K562 (cell line): ENCODE measurements around the gene SEC22C. TPM values are rescaled to one million over a fixed set of nuclear protein-coding genes. Genes with fewer than 3 reads are reported as not detected.

ENCODE experiments used
- BRD9 ChIP-seq: fragments of 450-650 bp; IDR thresholded peaks from 2 replicates; pipeline ENCODE4 v1.6.1; 2018; ENCODE audit warnings: low read depth; ENCODE audit not compliant: partially characterized antibody
- CSDE1 ChIP-seq, 2 experiments: fragments of 450-650 bp; IDR thresholded peaks; 2 replicates each; pipeline ENCODE4 v1.6.1; 2016; ENCODE audit warnings: mild to moderate bottlenecking in 1 of 2
- ELF2 ChIP-seq: fragments of 250-450 bp; sonication (Bioruptor Pico); IDR thresholded peaks from 2 replicates; pipeline ENCODE4 v1.5.0; 2021; ENCODE audit warnings: mild to moderate bottlenecking
- GTF2A2 ChIP-seq: IDR thresholded peaks from 2 replicates; pipeline ENCODE4 v1.6.1; 2016; ENCODE audit warnings: mild to moderate bottlenecking, missing genetic modification characterization, missing compliant biosample characterization
- ILF3 ChIP-seq: fragments of 450-650 bp; IDR thresholded peaks from 2 replicates; pipeline ENCODE4 v1.6.1; 2018; ENCODE audit warnings: antibody characterized with exemption, mild to moderate bottlenecking, moderate library complexity, borderline replicate concordance
- MTA2 ChIP-seq: fragments of 450-650 bp; IDR thresholded peaks from 2 replicates; pipeline ENCODE4 v1.6.1; 2016; ENCODE audit warnings: low read depth
- MYNN ChIP-seq, 2 experiments: sonication (generic); formaldehyde crosslinking in 1 of 2; IDR thresholded peaks; 2 replicates each; pipeline versions ENCODE4 v1.5.0 to v1.6.1; 2016 to 2020; ENCODE audit warnings: antibody characterized with exemption in 1 of 2, missing genetic modification reagents in 1 of 2
- NFYB ChIP-seq: IDR thresholded peaks from 2 replicates; pipeline ENCODE4 v1.6.1; 2011; ENCODE audit warnings: mild to moderate bottlenecking, moderate library complexity; ENCODE audit not compliant: insufficient read length; ENCODE audit errors: extremely low read depth
- NR4A1 ChIP-seq, 2 experiments: fragments of 250-450 bp in 1 of 2; fragments of 450-650 bp in 1 of 2; sonication (Bioruptor Pico) in 1 of 2; IDR thresholded peaks; 2 replicates each; pipeline versions ENCODE4 v1.4.0 to v1.6.1; 2016 to 2020; ENCODE audit warnings: mild to moderate bottlenecking in 2 of 2, missing compliant biosample characterization in 1 of 2, missing genetic modification characterization in 1 of 2, moderate library complexity in 1 of 2
- POU5F1 ChIP-seq: fragments of 150-350 bp; IDR thresholded peaks from 2 replicates; pipeline ENCODE4 v1.6.1; 2014; ENCODE audit warnings: borderline replicate concordance, low read length, low read depth, mild to moderate bottlenecking; ENCODE audit not compliant: partially characterized antibody
- SIN3B ChIP-seq: fragments of 450-650 bp; IDR thresholded peaks from 2 replicates; pipeline ENCODE4 v1.6.1; 2017; ENCODE audit warnings: low read depth, mild to moderate bottlenecking, moderate library complexity
- SNRNP70 ChIP-seq: fragments of 200-400 bp; formaldehyde crosslinking; optimal IDR thresholded peaks from 2 replicates; pipeline ENCODE3; 2017; ENCODE audit warnings: low read depth, low read length
- ZNF239 ChIP-seq: fragments of 250-450 bp; sonication (Bioruptor Pico); IDR thresholded peaks from 2 replicates; pipeline ENCODE4 v1.4.0; 2020; ENCODE audit warnings: mild to moderate bottlenecking
- ZNF24 ChIP-seq: fragments of 450-650 bp; IDR thresholded peaks from 2 replicates; pipeline ENCODE4 v1.6.1; 2016
- ZNF639 ChIP-seq, 2 experiments: fragments of 200-800 bp in 1 of 2; sonication (Bioruptor generic) in 1 of 2; sonication (generic) in 1 of 2; formaldehyde crosslinking in 1 of 2; IDR thresholded peaks in 1 of 2; conservative IDR thresholded peaks in 1 of 2; 2 replicates each; pipeline versions ENCODE4 v1.5.0 to v1.6.1; 2016 to 2020; ENCODE audit warnings: missing compliant biosample characterization in 1 of 2, missing genetic modification characterization in 1 of 2, missing genetic modification reagents in 1 of 2
- polyA plus RNA-seq, 8 experiments: library from polyadenylated mRNA; depleted of rRNA in 4 of 8; stranded (reverse) in 5 of 8; unstranded in 3 of 8; fragments of >200 nt; fragmentation: Nextera tagmentation in 2 of 8; fragmentation: Illumina TruSeq in 1 of 8; extraction: Ambion mirVana in 2 of 8; extraction: Trizol in 1 of 8; gene quantifications; 2 replicates each; pipeline versions ENCODE4 v1.2.1 to v1.2.3, GENCODE V29; 2011 to 2014; ENCODE audit warnings: inconsistent platforms in 1 of 8, missing spikeins in 1 of 8
- total RNA-seq, 7 experiments: library from RNA; depleted of rRNA in 6 of 7; stranded (reverse); fragments of >200 nt in 6 of 7; fragmentation: Illumina TruSeq in 2 of 7; extraction: Trizol in 2 of 7; gene quantifications; 2 replicates each; pipeline versions ENCODE4 v1.2.1 to v1.2.3, GENCODE V29; 2011 to 2021; ENCODE audit warnings: low replicate concordance in 1 of 7
- TF ChIP-seq, protein P1 (sequence below): fragments of 450-650 bp; IDR thresholded peaks from 2 replicates; pipeline ENCODE4 v1.6.1; 2017; ENCODE audit warnings: mild to moderate bottlenecking, moderate library complexity
- TF ChIP-seq, protein P2 (sequence below): fragments of 250-450 bp; sonication (Bioruptor Pico); IDR thresholded peaks from 2 replicates; pipeline ENCODE4 v1.4.0; 2020; ENCODE audit warnings: mild to moderate bottlenecking, moderate library complexity
- TF ChIP-seq, protein P3 (sequence below): fragments of 450-650 bp; formaldehyde crosslinking; IDR thresholded peaks from 2 replicates; pipeline ENCODE4 v1.4.0; 2020; ENCODE audit warnings: mild to moderate bottlenecking, moderate library complexity
- TF ChIP-seq, protein P4 (sequence below): sonication (generic); formaldehyde crosslinking; IDR thresholded peaks from 2 replicates; pipeline ENCODE4 v1.9.0; 2022; ENCODE audit warnings: mild to moderate bottlenecking, missing genetic modification reagents
- TF ChIP-seq, protein P5 (sequence below): fragments of 450-650 bp; formaldehyde crosslinking; IDR thresholded peaks from 2 replicates; pipeline ENCODE4 v1.4.0; 2020; ENCODE audit warnings: mild to moderate bottlenecking, moderate library complexity

The SEC22C gene
- total and polyA plus RNA-seq, 9 of the 15 experiments (the other 6 are each of a cell fraction or from before 2014, with no cell fraction given), result 35.6 to 68.4 (median 50.7) TPM

DNA sequence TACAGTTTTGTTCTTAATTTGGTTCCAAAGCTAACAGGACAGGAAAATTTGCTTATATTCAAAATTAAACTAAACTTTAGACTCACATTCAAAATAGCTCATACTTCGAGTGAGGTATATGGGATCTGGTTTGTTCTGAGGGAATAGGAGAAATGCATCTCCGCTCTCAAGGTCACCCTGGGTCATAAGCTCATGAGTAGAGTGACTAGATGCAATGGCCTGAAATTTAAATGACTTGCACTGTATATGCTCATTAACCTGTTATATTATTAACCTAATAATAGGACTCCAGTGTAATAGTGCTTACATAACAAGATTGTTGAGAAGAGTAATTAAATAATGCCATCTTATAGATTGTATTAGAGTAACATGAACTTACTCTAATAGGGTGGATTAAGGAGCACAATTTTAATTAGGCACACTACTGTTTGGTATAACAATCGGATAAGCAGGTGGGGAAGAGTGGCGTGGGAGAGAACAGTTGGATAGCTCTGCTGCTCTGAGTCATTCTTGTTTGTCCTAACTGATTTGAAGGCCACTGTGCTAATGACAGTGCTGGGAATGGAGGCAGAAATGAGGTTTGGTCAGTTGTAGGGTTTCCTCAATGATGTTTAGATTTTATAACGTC, 23.9 kb upstream of the SEC22C start (continued):
- TF ChIP-seq, protein P1, sequence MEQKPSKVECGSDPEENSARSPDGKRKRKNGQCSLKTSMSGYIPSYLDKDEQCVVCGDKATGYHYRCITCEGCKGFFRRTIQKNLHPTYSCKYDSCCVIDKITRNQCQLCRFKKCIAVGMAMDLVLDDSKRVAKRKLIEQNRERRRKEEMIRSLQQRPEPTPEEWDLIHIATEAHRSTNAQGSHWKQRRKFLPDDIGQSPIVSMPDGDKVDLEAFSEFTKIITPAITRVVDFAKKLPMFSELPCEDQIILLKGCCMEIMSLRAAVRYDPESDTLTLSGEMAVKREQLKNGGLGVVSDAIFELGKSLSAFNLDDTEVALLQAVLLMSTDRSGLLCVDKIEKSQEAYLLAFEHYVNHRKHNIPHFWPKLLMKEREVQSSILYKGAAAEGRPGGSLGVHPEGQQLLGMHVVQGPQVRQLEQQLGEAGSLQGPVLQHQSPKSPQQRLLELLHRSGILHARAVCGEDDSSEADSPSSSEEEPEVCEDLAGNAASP, result no peak; the same call in 1 of the 2 replicates
- TF ChIP-seq GTF2A2 (tag), result no peak
- no peak for TF ChIP-seq NR4A1 (CRISPR knock-in tag; IDR thresholded peaks at IDR 0.05)
- no peak for TF ChIP-seq NR4A1 (tag; IDR thresholded peaks at IDR 0.05)
- TF ChIP-seq NFYB, result no peak
- peak; percentile 67 for TF ChIP-seq MTA2
- no peak for TF ChIP-seq CSDE1 (IDR thresholded peaks at IDR 0.05)
- no peak for TF ChIP-seq ZNF239 (CRISPR knock-in tag)
- TF ChIP-seq, protein P2, sequence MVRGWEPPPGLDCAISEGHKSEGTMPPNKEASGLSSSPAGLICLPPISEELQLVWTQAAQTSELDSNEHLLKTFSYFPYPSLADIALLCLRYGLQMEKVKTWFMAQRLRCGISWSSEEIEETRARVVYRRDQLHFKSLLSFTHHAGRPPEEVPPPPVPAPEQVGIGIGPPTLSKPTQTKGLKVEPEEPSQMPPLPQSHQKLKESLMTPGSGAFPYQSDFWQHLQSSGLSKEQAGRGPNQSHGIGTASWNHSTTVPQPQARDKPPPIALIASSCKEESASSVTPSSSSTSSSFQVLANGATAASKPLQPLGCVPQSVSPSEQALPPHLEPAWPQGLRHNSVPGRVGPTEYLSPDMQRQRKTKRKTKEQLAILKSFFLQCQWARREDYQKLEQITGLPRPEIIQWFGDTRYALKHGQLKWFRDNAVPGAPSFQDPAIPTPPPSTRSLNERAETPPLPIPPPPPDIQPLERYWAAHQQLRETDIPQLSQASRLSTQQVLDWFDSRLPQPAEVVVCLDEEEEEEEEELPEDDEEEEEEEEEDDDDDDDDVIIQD, result no peak
- no peak for TF ChIP-seq ZNF639 (CRISPR knock-in tag; conservative IDR thresholded peaks at IDR 0.05 in 1 of 2, IDR thresholded peaks at IDR 0.05 in 1 of 2)
- TF ChIP-seq ZNF24, result no peak
- TF ChIP-seq MYNN (IDR thresholded peaks at IDR 0.05), result no peak
- TF ChIP-seq MYNN (CRISPR knock-in tag; IDR thresholded peaks at IDR 0.05), result no peak
- TF ChIP-seq, protein P3, sequence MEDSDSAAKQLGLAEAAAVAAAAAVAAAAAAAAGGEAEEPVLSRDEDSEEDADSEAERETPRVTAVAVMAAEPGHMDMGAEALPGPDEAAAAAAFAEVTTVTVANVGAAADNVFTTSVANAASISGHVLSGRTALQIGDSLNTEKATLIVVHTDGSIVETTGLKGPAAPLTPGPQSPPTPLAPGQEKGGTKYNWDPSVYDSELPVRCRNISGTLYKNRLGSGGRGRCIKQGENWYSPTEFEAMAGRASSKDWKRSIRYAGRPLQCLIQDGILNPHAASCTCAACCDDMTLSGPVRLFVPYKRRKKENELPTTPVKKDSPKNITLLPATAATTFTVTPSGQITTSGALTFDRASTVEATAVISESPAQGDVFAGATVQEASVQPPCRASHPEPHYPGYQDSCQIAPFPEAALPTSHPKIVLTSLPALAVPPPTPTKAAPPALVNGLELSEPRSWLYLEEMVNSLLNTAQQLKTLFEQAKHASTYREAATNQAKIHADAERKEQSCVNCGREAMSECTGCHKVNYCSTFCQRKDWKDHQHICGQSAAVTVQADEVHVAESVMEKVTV (CRISPR knock-in tag), result no peak
- TF ChIP-seq, protein P4, sequence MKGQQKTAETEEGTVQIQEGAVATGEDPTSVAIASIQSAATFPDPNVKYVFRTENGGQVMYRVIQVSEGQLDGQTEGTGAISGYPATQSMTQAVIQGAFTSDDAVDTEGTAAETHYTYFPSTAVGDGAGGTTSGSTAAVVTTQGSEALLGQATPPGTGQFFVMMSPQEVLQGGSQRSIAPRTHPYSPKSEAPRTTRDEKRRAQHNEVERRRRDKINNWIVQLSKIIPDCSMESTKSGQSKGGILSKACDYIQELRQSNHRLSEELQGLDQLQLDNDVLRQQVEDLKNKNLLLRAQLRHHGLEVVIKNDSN (CRISPR knock-in tag), result no peak
- TF ChIP-seq ILF3, result no peak
- TF ChIP-seq, protein P5, sequence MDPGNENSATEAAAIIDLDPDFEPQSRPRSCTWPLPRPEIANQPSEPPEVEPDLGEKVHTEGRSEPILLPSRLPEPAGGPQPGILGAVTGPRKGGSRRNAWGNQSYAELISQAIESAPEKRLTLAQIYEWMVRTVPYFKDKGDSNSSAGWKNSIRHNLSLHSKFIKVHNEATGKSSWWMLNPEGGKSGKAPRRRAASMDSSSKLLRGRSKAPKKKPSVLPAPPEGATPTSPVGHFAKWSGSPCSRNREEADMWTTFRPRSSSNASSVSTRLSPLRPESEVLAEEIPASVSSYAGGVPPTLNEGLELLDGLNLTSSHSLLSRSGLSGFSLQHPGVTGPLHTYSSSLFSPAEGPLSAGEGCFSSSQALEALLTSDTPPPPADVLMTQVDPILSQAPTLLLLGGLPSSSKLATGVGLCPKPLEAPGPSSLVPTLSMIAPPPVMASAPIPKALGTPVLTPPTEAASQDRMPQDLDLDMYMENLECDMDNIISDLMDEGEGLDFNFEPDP (CRISPR knock-in tag), result no peak
- no peak for TF ChIP-seq ELF2 (CRISPR knock-in tag)
- TF ChIP-seq SIN3B, result no peak
- TF ChIP-seq SNRNP70, result no peak
- TF ChIP-seq POU5F1, result no peak
- no peak for TF ChIP-seq BRD9
